Ishikawa (cell line): Measurements from ENCODE around the gene C11orf21.

Experiments used
- CEBPB ChIP-seq: IDR thresholded peaks from 2 replicates; pipeline ENCODE4 v1.6.1; 2012
- CREB1 ChIP-seq: IDR thresholded peaks from 2 replicates; pipeline ENCODE4 v1.6.1; 2012; ENCODE audit warnings: low read depth
- EGR1 ChIP-seq: IDR thresholded peaks from 2 replicates; pipeline ENCODE4 v1.6.1; 2012
- EP300 ChIP-seq: IDR thresholded peaks from 2 replicates; pipeline ENCODE4 v1.6.1; 2012; ENCODE audit warnings: borderline replicate concordance
- FOXM1 ChIP-seq: IDR thresholded peaks from 2 replicates; pipeline ENCODE4 v1.6.1; 2012; ENCODE audit warnings: low read depth, borderline replicate concordance
- MAX ChIP-seq: IDR thresholded peaks from 2 replicates; pipeline ENCODE4 v1.6.1; 2012
- NFIC ChIP-seq: IDR thresholded peaks from 2 replicates; pipeline ENCODE4 v1.6.1; 2012
- RAD21 ChIP-seq: IDR thresholded peaks from 2 replicates; pipeline ENCODE4 v1.6.1; 2012; ENCODE audit warnings: low read depth
- REST ChIP-seq: IDR thresholded peaks from 2 replicates; pipeline ENCODE4 v1.6.1; 2012; ENCODE audit warnings: low read depth, mild to moderate bottlenecking
- TAF1 ChIP-seq: IDR thresholded peaks from 2 replicates; pipeline ENCODE4 v1.6.1; 2012; ENCODE audit warnings: low read depth, mild to moderate bottlenecking
- TCF12 ChIP-seq: IDR thresholded peaks from 2 replicates; pipeline ENCODE4 v1.6.1; 2012; ENCODE audit warnings: low read depth
- TEAD4 ChIP-seq: IDR thresholded peaks from 2 replicates; pipeline ENCODE4 v1.6.1; 2012
- USF1 ChIP-seq: IDR thresholded peaks from 2 replicates; pipeline ENCODE4 v1.6.1; 2012
- YY1 ChIP-seq: IDR thresholded peaks from 2 replicates; pipeline ENCODE4 v1.6.1; 2012; ENCODE audit warnings: low read depth
- ZBTB7A ChIP-seq: IDR thresholded peaks from 2 replicates; pipeline ENCODE4 v1.6.1; 2012; ENCODE audit warnings: low read depth

The C11orf21 gene

GRCh38 chr11:2345050-2345449, 43.3 kb upstream of the C11orf21 start:
- TF ChIP-seq FOXM1: no peak
- no peak for TF ChIP-seq YY1
- TF ChIP-seq USF1: no peak
- TF ChIP-seq CEBPB: no peak

GRCh38 chr11:2343502-2343901, 41.8 kb upstream of the C11orf21 start:
- TF ChIP-seq USF1 (no peak), RAD21 (no peak), YY1 (no peak)

GRCh38 chr11:2342981-2343380, 41.3 kb upstream of the C11orf21 start:
- TF ChIP-seq CREB1: no peak
- TF ChIP-seq ZBTB7A: no peak
- no peak for TF ChIP-seq EGR1

GRCh38 chr11:2342557-2342956, 40.8 kb upstream of the C11orf21 start:
- no peak for TF ChIP-seq YY1

GRCh38 chr11:2331404-2331803, 29.7 kb upstream of the C11orf21 start:
- TF ChIP-seq TAF1 (no peak), CEBPB (no peak), NFIC (no peak), USF1 (no peak), REST (no peak), TCF12 (no peak), TEAD4 (no peak), YY1 (no peak), EGR1 (no peak), MAX (no peak)

- no peak for TF ChIP-seq FOXM1
- TF ChIP-seq CREB1: no peak
- no peak for TF ChIP-seq EGR1
- no peak for TF ChIP-seq TCF12
- TF ChIP-seq TEAD4: no peak
- TF ChIP-seq MAX: no peak
- TF ChIP-seq USF1: no peak
- TF ChIP-seq NFIC: no peak
- TF ChIP-seq CEBPB: no peak
- TF ChIP-seq REST: no peak
- TF ChIP-seq ZBTB7A: no peak
- no peak for TF ChIP-seq EP300
- TF ChIP-seq YY1: no peak
- TF ChIP-seq TAF1: no peak
- TF ChIP-seq RAD21: no peak
Observed at GRCh38 chr11:2330696-2331095, 29.0 kb upstream of the C11orf21 start.

- TF ChIP-seq FOXM1 (no peak), CREB1 (no peak), REST (no peak), EGR1 (no peak), USF1 (peak; percentile 23; the same call in 1 of the 2 replicates)
Observed at GRCh38 chr11:2329551-2329950, 27.8 kb upstream of the C11orf21 start.
